H1 (cell line): ENCODE data around the gene IRF2BP2.

ENCODE experiments used
- CBX8 ChIP-seq: fragments of 300-800, 300-1000 bp; sonication (generic); IDR thresholded peaks from 2 replicates; pipeline ENCODE4 v1.7.1; 2016; ENCODE audit warnings: low read depth, low read length, borderline replicate concordance
- EZH2 ChIP-seq: fragments of 200-600 bp; sonication (generic); IDR thresholded peaks from 2 replicates; pipeline ENCODE4 v1.7.1; 2012; ENCODE audit warnings: low read depth, mild to moderate bottlenecking, moderate library complexity, low read length, inconsistent platforms; ENCODE audit not compliant: severe bottlenecking
- HDAC6 ChIP-seq: IDR thresholded peaks from one replicate; pipeline ENCODE4 v1.7.1; 2012; ENCODE audit warnings: low read depth, mild to moderate bottlenecking, inconsistent platforms, low read length, moderate library complexity
- KDM5A ChIP-seq: fragments of 200-600 bp; IDR thresholded peaks from 2 replicates; pipeline ENCODE4 v1.7.1; 2012; ENCODE audit warnings: mild to moderate bottlenecking, low read length, inconsistent platforms, mixed read lengths
- MAX ChIP-seq: IDR thresholded peaks from 2 replicates; pipeline ENCODE4 v1.6.1; 2012; ENCODE audit warnings: inconsistent platforms
- PHF8 ChIP-seq: fragments of 200-600 bp; sonication (generic); conservative IDR thresholded peaks from 2 replicates; pipeline ENCODE4 v1.7.1; 2012; ENCODE audit warnings: low read depth, mild to moderate bottlenecking, inconsistent platforms, low read length, moderate library complexity
- POLR2A ChIP-seq, 2 experiments: IDR thresholded peaks; 1 replicate in 1 of 2; 2 replicates in 1 of 2; pipeline ENCODE4 v1.6.1; 2011; ENCODE audit warnings: low read depth in 2 of 2, low read length in 2 of 2, mild to moderate bottlenecking in 2 of 2; ENCODE audit errors: control extremely low read depth in 1 of 2
- POLR2AphosphoS5 ChIP-seq: IDR thresholded peaks from 2 replicates; pipeline ENCODE4 v1.6.1; 2011; ENCODE audit warnings: low read depth, low read length
- RFX5 ChIP-seq: IDR thresholded peaks from 2 replicates; pipeline ENCODE4 v1.6.1; 2011; ENCODE audit warnings: low read depth, low read length, improper control_type of control experiment, borderline replicate concordance
- RNF2 ChIP-seq: fragments of 200-900, 300-1000 bp; sonication (generic); IDR thresholded peaks from 2 replicates; pipeline ENCODE4 v1.7.1; 2016; ENCODE audit warnings: borderline replicate concordance, low read depth, mild to moderate bottlenecking, antibody characterized with exemption, low read length; ENCODE audit not compliant: poor library complexity, severe bottlenecking; ENCODE audit errors: missing control alignments
- USF2 ChIP-seq: IDR thresholded peaks from 2 replicates; pipeline ENCODE4 v1.6.1; 2011; ENCODE audit warnings: low read length, improper control_type of control experiment
- TF ChIP-seq, protein P1 (sequence below), 3 experiments: IDR thresholded peaks; 1 replicate in 2 of 3; 2 replicates in 1 of 3; pipeline versions ENCODE4 v1.5.1 to v1.6.1; 2011; ENCODE audit warnings: low read length in 3 of 3, mild to moderate bottlenecking in 3 of 3, inconsistent platforms in 2 of 3, low read depth in 1 of 3, moderate library complexity in 1 of 3; ENCODE audit not compliant: insufficient read depth in 1 of 3; ENCODE audit errors: control extremely low read depth in 1 of 3

DNA sequence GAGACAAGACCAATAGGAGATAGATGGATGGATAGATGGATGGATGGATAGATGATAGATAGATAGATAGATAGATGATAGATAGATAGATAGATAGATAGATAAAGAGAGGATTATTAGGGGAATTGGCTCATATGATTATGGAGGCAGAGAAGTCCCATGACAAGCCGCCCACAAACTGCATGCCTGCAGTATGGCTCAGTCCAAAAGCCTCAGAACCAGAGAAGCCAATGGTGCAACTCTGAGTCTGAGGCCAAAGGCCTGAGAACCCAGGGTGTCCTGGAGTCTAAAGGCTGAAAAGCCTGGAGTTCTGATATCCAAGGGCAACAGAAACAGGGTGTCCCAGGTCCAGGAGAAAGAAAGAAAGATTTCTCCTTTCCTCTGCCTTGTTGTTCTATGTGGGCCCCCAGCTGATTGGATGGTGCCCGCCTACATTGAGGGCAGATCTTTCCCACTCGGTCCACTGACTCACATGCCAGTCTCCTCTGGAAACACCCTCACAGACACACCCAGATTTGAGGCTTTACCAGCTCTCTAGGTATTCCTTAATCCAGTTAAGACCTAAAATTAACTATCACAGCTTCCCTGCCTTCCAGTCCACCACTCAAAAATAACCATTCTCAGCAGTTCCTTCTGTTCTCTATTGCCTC lies 39.6 kb upstream of the IRF2BP2 start:
- TF ChIP-seq RNF2 (no peak), POLR2A (IDR thresholded peaks at IDR 0.05; ENCODE audit: control extremely low read depth in 1 of 2, low read depth in 2 of 2, low read length in 2 of 2) (no peak), POLR2AphosphoS5 (no peak), EZH2 (no peak), USF2 (no peak), MAX (no peak), KDM5A (no peak), PHF8 (no peak), HDAC6 (no peak), RFX5 (no peak), CBX8 (no peak)
- TF ChIP-seq, protein P1, sequence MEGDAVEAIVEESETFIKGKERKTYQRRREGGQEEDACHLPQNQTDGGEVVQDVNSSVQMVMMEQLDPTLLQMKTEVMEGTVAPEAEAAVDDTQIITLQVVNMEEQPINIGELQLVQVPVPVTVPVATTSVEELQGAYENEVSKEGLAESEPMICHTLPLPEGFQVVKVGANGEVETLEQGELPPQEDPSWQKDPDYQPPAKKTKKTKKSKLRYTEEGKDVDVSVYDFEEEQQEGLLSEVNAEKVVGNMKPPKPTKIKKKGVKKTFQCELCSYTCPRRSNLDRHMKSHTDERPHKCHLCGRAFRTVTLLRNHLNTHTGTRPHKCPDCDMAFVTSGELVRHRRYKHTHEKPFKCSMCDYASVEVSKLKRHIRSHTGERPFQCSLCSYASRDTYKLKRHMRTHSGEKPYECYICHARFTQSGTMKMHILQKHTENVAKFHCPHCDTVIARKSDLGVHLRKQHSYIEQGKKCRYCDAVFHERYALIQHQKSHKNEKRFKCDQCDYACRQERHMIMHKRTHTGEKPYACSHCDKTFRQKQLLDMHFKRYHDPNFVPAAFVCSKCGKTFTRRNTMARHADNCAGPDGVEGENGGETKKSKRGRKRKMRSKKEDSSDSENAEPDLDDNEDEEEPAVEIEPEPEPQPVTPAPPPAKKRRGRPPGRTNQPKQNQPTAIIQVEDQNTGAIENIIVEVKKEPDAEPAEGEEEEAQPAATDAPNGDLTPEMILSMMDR (IDR thresholded peaks at IDR 0.05; ENCODE audit: control extremely low read depth in 1 of 3, insufficient read depth in 1 of 3, low read depth in 1 of 3, low read length in 3 of 3): no peak
